ENCODE results near the gene RSKR. TPM values are rescaled to one million over a fixed set of nuclear protein-coding genes. Genes with fewer than 3 reads are reported as not detected.
A peak's percentile ranks its signal among the peaks of the same experiment; 100 is the strongest.

The RSKR gene
- total and polyA plus RNA-seq, 9 of the 15 experiments (the other 6 are each of a cell fraction or from before 2014, with no cell fraction given) = 1.4 to 42.3 (median 16.2) TPM

DNA sequence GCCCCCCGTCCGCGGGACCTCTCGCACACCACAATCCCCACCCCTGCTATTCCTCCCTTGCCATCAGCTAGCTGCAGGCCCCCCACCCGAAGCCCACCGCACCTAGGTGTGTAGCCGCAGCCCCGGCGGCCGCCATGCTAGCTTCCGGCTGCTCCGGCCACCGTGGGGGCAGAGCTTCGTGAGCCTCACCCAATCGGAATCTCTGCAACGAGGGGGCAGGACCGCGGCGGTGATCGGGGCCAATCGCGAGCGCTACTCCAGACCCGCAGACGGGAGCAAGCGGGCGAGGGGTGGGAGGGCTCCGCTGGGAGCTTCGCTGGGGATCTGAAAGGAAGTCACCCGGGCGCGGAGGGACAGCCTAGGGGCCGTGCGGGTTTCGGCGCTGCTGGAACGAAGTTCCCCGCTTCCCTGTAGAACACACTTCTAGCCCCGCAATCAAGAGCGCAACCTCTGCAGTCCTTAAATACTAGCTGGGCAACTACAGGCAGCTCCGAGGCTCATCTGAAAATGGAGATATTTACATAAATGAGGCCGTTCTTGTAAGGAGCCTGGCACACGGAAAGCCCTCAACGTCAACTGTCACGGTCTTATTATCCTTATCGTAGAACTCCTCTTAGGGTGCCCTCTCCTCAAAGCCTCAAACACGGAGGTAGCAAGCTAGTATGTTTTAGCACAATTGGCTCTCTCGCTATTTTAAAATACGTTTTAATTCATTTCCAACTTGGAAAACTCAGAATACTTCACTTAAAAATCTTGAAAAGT is 42.4 kb downstream of the RSKR start, which contains the start of gene PIGS (continued):
- TF ChIP-seq KDM2B (CRISPR knock-in tag; IDR thresholded peaks at IDR 0.05) (no peak), SMARCA5 (IDR thresholded peaks at IDR 0.05) (no peak), ZKSCAN3 (CRISPR knock-in tag; IDR thresholded peaks at IDR 0.05) (no peak), NFE2 (IDR thresholded peaks at IDR 0.05; ENCODE audit: low read depth) (no peak), MIER1 (IDR thresholded peaks at IDR 0.05; ENCODE audit: low read depth) (no peak), NRF1 (conservative IDR thresholded peaks at IDR 0.05 in 1 of 2, IDR thresholded peaks at IDR 0.05 in 1 of 2) (peak; percentile 69), FOSL1 (tag; conservative IDR thresholded peaks at IDR 0.05) (no peak), ZNF436 (CRISPR knock-in tag; IDR thresholded peaks at IDR 0.05) (no peak), RBM22 (IDR thresholded peaks at IDR 0.05; ENCODE audit: low read depth, low read length, poor library complexity, severe bottlenecking) (no peak), HNRNPK (IDR thresholded peaks at IDR 0.05; ENCODE audit: low read depth, low read length, poor library complexity, severe bottlenecking) (no peak), SIX5 (IDR thresholded peaks at IDR 0.05; ENCODE audit: borderline replicate concordance in 1 of 2, insufficient read depth in 1 of 2, low read depth in 1 of 2, low read length in 2 of 2) (no peak), ZZZ3 (IDR thresholded peaks at IDR 0.05) (no peak)
- TF ChIP-seq, protein P1, sequence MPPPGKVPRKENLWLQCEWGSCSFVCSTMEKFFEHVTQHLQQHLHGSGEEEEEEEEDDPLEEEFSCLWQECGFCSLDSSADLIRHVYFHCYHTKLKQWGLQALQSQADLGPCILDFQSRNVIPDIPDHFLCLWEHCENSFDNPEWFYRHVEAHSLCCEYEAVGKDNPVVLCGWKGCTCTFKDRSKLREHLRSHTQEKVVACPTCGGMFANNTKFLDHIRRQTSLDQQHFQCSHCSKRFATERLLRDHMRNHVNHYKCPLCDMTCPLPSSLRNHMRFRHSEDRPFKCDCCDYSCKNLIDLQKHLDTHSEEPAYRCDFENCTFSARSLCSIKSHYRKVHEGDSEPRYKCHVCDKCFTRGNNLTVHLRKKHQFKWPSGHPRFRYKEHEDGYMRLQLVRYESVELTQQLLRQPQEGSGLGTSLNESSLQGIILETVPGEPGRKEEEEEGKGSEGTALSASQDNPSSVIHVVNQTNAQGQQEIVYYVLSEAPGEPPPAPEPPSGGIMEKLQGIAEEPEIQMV (tag; conservative IDR thresholded peaks at IDR 0.05; ENCODE audit: low read depth) = no peak
- TF ChIP-seq, protein P2, sequence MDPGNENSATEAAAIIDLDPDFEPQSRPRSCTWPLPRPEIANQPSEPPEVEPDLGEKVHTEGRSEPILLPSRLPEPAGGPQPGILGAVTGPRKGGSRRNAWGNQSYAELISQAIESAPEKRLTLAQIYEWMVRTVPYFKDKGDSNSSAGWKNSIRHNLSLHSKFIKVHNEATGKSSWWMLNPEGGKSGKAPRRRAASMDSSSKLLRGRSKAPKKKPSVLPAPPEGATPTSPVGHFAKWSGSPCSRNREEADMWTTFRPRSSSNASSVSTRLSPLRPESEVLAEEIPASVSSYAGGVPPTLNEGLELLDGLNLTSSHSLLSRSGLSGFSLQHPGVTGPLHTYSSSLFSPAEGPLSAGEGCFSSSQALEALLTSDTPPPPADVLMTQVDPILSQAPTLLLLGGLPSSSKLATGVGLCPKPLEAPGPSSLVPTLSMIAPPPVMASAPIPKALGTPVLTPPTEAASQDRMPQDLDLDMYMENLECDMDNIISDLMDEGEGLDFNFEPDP (CRISPR knock-in tag; IDR thresholded peaks at IDR 0.05) = no peak
- TF ChIP-seq, protein P3, sequence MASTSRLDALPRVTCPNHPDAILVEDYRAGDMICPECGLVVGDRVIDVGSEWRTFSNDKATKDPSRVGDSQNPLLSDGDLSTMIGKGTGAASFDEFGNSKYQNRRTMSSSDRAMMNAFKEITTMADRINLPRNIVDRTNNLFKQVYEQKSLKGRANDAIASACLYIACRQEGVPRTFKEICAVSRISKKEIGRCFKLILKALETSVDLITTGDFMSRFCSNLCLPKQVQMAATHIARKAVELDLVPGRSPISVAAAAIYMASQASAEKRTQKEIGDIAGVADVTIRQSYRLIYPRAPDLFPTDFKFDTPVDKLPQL (IDR thresholded peaks at IDR 0.05; ENCODE audit: extremely low read depth, insufficient read length) = no peak
- TF ChIP-seq, protein P4, sequence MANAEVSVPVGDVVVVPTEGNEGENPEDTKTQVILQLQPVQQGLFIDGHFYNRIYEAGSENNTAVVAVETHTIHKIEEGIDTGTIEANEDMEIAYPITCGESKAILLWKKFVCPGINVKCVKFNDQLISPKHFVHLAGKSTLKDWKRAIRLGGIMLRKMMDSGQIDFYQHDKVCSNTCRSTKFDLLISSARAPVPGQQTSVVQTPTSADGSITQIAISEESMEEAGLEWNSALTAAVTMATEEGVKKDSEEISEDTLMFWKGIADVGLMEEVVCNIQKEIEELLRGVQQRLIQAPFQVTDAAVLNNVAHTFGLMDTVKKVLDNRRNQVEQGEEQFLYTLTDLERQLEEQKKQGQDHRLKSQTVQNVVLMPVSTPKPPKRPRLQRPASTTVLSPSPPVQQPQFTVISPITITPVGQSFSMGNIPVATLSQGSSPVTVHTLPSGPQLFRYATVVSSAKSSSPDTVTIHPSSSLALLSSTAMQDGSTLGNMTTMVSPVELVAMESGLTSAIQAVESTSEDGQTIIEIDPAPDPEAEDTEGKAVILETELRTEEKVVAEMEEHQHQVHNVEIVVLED (CRISPR knock-in tag; IDR thresholded peaks at IDR 0.05) = no peak
- TF ChIP-seq, protein P5, sequence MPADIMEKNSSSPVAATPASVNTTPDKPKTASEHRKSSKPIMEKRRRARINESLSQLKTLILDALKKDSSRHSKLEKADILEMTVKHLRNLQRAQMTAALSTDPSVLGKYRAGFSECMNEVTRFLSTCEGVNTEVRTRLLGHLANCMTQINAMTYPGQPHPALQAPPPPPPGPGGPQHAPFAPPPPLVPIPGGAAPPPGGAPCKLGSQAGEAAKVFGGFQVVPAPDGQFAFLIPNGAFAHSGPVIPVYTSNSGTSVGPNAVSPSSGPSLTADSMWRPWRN (IDR thresholded peaks at IDR 0.05; ENCODE audit: low read depth) = no peak
- TF ChIP-seq, protein P6, sequence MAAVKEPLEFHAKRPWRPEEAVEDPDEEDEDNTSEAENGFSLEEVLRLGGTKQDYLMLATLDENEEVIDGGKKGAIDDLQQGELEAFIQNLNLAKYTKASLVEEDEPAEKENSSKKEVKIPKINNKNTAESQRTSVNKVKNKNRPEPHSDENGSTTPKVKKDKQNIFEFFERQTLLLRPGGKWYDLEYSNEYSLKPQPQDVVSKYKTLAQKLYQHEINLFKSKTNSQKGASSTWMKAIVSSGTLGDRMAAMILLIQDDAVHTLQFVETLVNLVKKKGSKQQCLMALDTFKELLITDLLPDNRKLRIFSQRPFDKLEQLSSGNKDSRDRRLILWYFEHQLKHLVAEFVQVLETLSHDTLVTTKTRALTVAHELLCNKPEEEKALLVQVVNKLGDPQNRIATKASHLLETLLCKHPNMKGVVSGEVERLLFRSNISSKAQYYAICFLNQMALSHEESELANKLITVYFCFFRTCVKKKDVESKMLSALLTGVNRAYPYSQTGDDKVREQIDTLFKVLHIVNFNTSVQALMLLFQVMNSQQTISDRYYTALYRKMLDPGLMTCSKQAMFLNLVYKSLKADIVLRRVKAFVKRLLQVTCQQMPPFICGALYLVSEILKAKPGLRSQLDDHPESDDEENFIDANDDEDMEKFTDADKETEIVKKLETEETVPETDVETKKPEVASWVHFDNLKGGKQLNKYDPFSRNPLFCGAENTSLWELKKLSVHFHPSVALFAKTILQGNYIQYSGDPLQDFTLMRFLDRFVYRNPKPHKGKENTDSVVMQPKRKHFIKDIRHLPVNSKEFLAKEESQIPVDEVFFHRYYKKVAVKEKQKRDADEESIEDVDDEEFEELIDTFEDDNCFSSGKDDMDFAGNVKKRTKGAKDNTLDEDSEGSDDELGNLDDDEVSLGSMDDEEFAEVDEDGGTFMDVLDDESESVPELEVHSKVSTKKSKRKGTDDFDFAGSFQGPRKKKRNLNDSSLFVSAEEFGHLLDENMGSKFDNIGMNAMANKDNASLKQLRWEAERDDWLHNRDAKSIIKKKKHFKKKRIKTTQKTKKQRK (IDR thresholded peaks at IDR 0.05; ENCODE audit: borderline replicate concordance, low read depth, low read length) = no peak

Data from K562 (cell line).